ENCODE measurements around the gene CDK15. TPM values are rescaled to one million over a fixed set of nuclear protein-coding genes. Genes with fewer than 3 reads are reported as not detected.
A peak's percentile ranks its signal among the peaks of the same experiment; 100 is the strongest.

The CDK15 gene
- total and polyA plus RNA-seq, 9 of the 15 experiments (the other 6 are each of a cell fraction or from before 2014, with no cell fraction given) = not detected

DNA sequence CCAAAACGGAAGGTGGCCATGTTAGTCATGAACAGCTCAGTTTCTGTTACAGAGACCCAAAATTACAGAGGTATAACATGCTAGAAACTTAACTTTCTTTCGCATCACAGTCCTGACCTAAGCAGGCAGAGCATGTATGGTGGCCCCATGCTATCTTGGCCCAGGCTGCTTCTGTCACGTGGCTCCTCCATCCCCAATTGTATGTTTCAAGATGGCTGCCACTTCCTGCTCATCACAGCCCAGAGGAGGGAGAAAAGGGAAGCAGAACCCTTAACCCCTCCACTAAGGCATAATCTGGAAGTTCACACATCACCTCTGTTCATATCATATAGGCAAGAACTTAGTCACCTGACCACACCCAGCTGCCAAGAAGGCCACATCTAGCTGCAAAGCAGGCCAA, 28.7 kb downstream of the CDK15 start:
- DNase-seq (ENCODE audit: extremely low read depth in 1 of 4, low spot score in 3 of 4) = no peak
- Histone ChIP-seq H3K9me3 (replicated peaks; ENCODE audit: control insufficient read depth, insufficient read depth, low read depth, low read length) (no peaks in the 10 kb centered on the region), H2AFZ (ENCODE audit: low read depth, low read length) (0 out of 2 replicates have a peak overlapping the region, but pooled peaks have one; percentile 21), H3K4me3 (no peak overlapping the region), H3K4me1 (replicated peaks in 1 of 2; ENCODE audit: control insufficient read depth in 2 of 2, insufficient read depth in 2 of 2, low read length in 2 of 2) (no peaks in the 10 kb centered on the region), H3K79me2 (ENCODE audit: control insufficient read depth, insufficient read depth, low read length) (no peaks in the 10 kb centered on the region), H4K20me1 (replicated peaks; ENCODE audit: control insufficient read depth, insufficient read depth, low read length) (no peaks in the 10 kb centered on the region), H3K9ac (ENCODE audit: insufficient read depth in 1 of 2, low read depth in 2 of 2, low read length in 2 of 2) (no peak overlapping the region), H3K27me3 (ENCODE audit: control insufficient read depth in 2 of 2, insufficient read depth in 2 of 2, low read length in 2 of 2) (no peaks in the 10 kb centered on the region), H3K27ac (ENCODE audit: extremely low read depth, low read depth, low read length) (no peak overlapping the region), H3K4me2 (ENCODE audit: insufficient read depth, low read length) (no peak overlapping the region), H3K9me1 (ENCODE audit: control insufficient read depth, insufficient read depth, low read length) (no peaks in the 10 kb centered on the region), H3K36me3 (ENCODE audit: control insufficient read depth, insufficient read depth, low read length) (no peaks in the 10 kb centered on the region)
- intact Hi-C loops (cut with micrococcal nuclease) (no loop called here), in situ Hi-C loops (cut with MboI) (no loop called here)
- BruUV-seq (replicated peaks) = no TSS peak
- WGBS (ENCODE audit: insufficient coverage, low coverage, missing lambda C conversion rate) = 29% methylated on average over 3 of the region's 3 CpGs
- CTCF ChIA-PET (ENCODE audit: low intra/inter-chr PET ratio) = no interaction called here
- ATAC-seq = no peak
- POLR2A ChIA-PET = interaction anchor here (0.6 to 1.0 kb wide), 2 partner anchors 31 to 32 kb away, joined by 3 read pairs; no protein-coding TSS in a partner anchor
- FAIRE-seq = no peak
- no peak for TF ChIP-seq CC2D1A (IDR thresholded peaks at IDR 0.05)
- no peak for TF ChIP-seq PCBP2 (IDR thresholded peaks at IDR 0.05; ENCODE audit: low read depth, low read length, poor library complexity, severe bottlenecking)
- TF ChIP-seq MYC (IDR thresholded peaks at IDR 0.05; ENCODE audit: low read depth, low read length) = no peak
- no peak for TF ChIP-seq MYC (CRISPR knock-in tag; IDR thresholded peaks at IDR 0.05; ENCODE audit: borderline replicate concordance, low read depth)
- no peak for TF ChIP-seq POLR3A (IDR thresholded peaks at IDR 0.05; ENCODE audit: borderline replicate concordance, extremely low read depth, insufficient read depth, insufficient read length)
- TF ChIP-seq RAD51 (IDR thresholded peaks at IDR 0.05; ENCODE audit: borderline replicate concordance, low read depth) = 0 out of 2 replicates have a peak, but pooled peaks have one; percentile 28
- TF ChIP-seq, protein P1, sequence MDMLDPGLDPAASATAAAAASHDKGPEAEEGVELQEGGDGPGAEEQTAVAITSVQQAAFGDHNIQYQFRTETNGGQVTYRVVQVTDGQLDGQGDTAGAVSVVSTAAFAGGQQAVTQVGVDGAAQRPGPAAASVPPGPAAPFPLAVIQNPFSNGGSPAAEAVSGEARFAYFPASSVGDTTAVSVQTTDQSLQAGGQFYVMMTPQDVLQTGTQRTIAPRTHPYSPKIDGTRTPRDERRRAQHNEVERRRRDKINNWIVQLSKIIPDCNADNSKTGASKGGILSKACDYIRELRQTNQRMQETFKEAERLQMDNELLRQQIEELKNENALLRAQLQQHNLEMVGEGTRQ (CRISPR knock-in tag; IDR thresholded peaks at IDR 0.05) = peak; percentile 52
- no peak for TF ChIP-seq TAF7 (tag; IDR thresholded peaks at IDR 0.05)
- TF ChIP-seq, protein P2, sequence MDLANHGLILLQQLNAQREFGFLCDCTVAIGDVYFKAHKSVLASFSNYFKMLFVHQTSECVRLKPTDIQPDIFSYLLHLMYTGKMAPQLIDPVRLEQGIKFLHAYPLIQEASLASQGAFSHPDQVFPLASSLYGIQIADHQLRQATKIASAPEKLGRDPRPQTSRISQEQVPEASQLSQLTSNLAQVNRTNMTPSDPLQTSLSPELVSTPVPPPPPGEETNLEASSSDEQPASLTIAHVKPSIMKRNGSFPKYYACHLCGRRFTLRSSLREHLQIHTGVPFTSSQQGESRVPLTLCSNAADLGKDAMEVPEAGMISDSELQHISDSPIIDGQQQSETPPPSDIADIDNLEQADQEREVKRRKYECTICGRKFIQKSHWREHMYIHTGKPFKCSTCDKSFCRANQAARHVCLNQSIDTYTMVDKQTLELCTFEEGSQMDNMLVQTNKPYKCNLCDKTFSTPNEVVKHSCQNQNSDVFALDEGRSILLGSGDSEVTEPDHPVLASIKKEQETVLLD (IDR thresholded peaks at IDR 0.05) = no peak
- no peak for TF ChIP-seq GABPA (tag; conservative IDR thresholded peaks at IDR 0.05; ENCODE audit: low read depth)
- TF ChIP-seq SRF (CRISPR knock-in tag; IDR thresholded peaks at IDR 0.05) = no peak
- TF ChIP-seq, protein P3, sequence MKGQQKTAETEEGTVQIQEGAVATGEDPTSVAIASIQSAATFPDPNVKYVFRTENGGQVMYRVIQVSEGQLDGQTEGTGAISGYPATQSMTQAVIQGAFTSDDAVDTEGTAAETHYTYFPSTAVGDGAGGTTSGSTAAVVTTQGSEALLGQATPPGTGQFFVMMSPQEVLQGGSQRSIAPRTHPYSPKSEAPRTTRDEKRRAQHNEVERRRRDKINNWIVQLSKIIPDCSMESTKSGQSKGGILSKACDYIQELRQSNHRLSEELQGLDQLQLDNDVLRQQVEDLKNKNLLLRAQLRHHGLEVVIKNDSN (CRISPR knock-in tag; IDR thresholded peaks at IDR 0.05) = peak; percentile 55
- no peak for TF ChIP-seq SMC3 (conservative IDR thresholded peaks at IDR 0.05; ENCODE audit: insufficient read depth, low read depth, low read length)
- no peak for TF ChIP-seq ADNP (tag; IDR thresholded peaks at IDR 0.05)
- TF ChIP-seq YY1 (IDR thresholded peaks at IDR 0.05; ENCODE audit: borderline replicate concordance in 1 of 3, control insufficient read depth in 1 of 3, extremely low read depth in 1 of 3, insufficient read depth in 3 of 3, insufficient read length in 1 of 3, insufficient replicate concordance in 2 of 3, low read depth in 1 of 3, low read length in 2 of 3) = peak in 1 of 3 experiments; percentile 66
- TF ChIP-seq NCOR1 (IDR thresholded peaks at IDR 0.05) = no peak

All from K562 (cell line).